ENCODE measurements around the gene LDLR.
"Not testable (repeated sequence)": the region's sequence is repeated elsewhere in the genome, so short reads cannot be mapped to it uniquely, and the experiment has no call there.

The LDLR gene

DNA sequence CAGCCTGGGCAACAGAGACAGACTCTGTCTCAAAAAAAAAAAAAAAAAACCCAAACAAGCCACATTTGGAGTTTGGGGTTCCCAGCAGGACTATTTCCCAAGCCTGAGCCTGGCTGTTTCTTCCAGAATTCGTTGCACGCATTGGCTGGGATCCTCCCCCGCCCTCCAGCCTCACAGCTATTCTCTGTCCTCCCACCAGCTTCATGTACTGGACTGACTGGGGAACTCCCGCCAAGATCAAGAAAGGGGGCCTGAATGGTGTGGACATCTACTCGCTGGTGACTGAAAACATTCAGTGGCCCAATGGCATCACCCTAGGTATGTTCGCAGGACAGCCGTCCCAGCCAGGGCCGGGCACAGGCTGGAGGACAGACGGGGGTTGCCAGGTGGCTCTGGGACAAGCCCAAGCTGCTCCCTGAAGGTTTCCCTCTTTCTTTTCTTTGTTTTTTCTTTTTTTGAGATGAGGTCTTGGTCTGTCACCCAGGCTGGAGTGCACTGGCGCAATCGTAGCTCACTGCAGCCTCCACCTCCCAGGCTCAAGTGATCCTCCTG, 26.7 kb downstream of the LDLR start:
- Histone ChIP-seq H3K27ac (no peak overlapping the region), H3K4me1 (no peaks in the 10 kb centered on the region), H3K27me3 (no peaks in the 10 kb centered on the region), H3K4me3 (no peak overlapping the region), H3K9me3 (no peaks in the 10 kb centered on the region), H3K36me3 (peaks cover 100% of the 10 kb centered on the region), H3K9ac (no peak overlapping the region), H3K4me2 (no peak overlapping the region), H4K20me1 (peaks cover 70% of the 10 kb centered on the region)
- no peak for TF ChIP-seq Cebpa-rat (IDR thresholded peaks at IDR 0.05)

DNA sequence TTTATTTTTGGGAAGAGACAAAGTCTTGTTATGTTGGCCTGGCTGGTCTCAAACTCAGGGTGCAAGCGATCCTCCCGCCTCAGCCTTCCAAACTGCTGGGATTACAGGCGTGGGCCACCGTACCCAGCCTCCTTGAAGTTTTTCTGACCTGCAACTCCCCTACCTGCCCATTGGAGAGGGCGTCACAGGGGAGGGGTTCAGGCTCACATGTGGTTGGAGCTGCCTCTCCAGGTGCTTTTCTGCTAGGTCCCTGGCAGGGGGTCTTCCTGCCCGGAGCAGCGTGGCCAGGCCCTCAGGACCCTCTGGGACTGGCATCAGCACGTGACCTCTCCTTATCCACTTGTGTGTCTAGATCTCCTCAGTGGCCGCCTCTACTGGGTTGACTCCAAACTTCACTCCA, 27.2 kb downstream of the LDLR start:
- H3K4me2 ChIP-seq = no peak overlapping the region
- H4K20me1 ChIP-seq = peaks cover 72% of the 10 kb centered on the region
- no peak overlapping the region for H3K27ac ChIP-seq
- no peaks in the 10 kb centered on the region for H3K4me1 ChIP-seq
- H3K9ac ChIP-seq = no peak overlapping the region
- no peaks in the 10 kb centered on the region for H3K9me3 ChIP-seq
- TF ChIP-seq Cebpa-rat (IDR thresholded peaks at IDR 0.05) = no peak
- no peaks in the 10 kb centered on the region for H3K27me3 ChIP-seq
- H3K4me3 ChIP-seq = no peak overlapping the region
- peaks cover 100% of the 10 kb centered on the region for H3K36me3 ChIP-seq

DNA sequence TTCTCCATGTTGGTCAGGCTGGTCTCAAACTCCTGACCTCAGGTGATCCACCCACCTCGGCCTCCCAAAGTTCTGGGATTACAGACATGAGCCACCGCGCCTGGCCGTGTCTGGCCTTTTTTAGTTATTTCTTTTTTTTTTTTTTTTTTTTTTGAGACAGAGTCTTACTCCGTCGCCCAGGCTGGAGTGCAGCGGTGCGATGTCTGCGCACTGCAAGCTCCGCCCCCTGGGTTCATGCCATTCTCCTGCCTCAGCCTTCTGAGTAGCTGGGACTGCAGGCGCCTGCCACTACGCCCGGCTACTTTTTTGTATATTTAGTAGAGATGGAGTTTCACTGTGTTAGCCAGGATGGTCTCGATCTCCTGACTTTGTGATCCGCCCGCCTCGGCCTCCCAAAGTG, 32.7 kb downstream of the LDLR start:
- Histone ChIP-seq H4K20me1 (peaks cover 72% of the 10 kb centered on the region), H3K36me3 (peaks cover 100% of the 10 kb centered on the region)
- not testable (repeated sequence) for H3K9me3 ChIP-seq, H3K27me3 ChIP-seq, H3K27ac ChIP-seq, H3K4me1 ChIP-seq, H3K4me3 ChIP-seq, H3K4me2 ChIP-seq, H3K9ac ChIP-seq

DNA sequence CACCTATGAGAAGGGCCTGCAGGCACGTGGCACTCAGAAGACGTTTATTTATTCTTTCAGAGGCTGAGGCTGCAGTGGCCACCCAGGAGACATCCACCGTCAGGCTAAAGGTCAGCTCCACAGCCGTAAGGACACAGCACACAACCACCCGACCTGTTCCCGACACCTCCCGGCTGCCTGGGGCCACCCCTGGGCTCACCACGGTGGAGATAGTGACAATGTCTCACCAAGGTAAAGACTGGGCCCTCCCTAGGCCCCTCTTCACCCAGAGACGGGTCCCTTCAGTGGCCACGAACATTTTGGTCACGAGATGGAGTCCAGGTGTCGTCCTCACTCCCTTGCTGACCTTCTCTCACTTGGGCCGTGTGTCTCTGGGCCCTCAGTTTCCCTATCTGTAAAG, 33.9 kb downstream of the LDLR start:
- H3K36me3 ChIP-seq = peaks cover 100% of the 10 kb centered on the region
- no peak overlapping the region for H3K4me2 ChIP-seq
- H3K27ac ChIP-seq = no peak overlapping the region
- TF ChIP-seq Cebpa-rat (IDR thresholded peaks at IDR 0.05) = no peak
- no peak overlapping the region for H3K4me3 ChIP-seq
- H3K9ac ChIP-seq = no peak overlapping the region
- H3K9me3 ChIP-seq = no peaks in the 10 kb centered on the region
- no peaks in the 10 kb centered on the region for H3K27me3 ChIP-seq
- no peaks in the 10 kb centered on the region for H3K4me1 ChIP-seq
- H4K20me1 ChIP-seq = peaks cover 84% of the 10 kb centered on the region

DNA sequence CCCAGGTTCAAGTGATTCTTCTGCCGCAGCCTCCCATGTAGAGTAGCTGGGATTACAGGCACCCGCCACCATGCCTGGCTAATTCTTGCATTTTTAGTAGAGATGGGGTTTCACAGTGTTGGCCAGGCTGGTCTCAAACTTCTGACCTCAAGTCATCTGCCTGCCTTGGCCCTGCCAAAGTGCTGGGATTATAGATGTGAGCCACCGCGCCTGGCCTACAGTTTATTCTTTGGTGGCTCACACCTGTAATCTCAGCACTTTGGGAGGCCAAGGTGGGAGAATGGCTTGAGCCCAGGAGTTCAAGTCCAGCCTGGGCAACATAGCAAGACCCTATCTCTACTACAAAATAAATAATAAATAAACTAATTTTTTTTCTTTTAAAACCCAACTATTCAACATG, 34.9 kb downstream of the LDLR start:
- not testable (repeated sequence) for H3K9ac ChIP-seq, H3K27ac ChIP-seq, H3K27me3 ChIP-seq, H3K4me1 ChIP-seq, H3K9me3 ChIP-seq, H3K4me2 ChIP-seq, H3K4me3 ChIP-seq
- peaks cover 100% of the 10 kb centered on the region for H3K36me3 ChIP-seq
- H4K20me1 ChIP-seq = peaks cover 89% of the 10 kb centered on the region

DNA sequence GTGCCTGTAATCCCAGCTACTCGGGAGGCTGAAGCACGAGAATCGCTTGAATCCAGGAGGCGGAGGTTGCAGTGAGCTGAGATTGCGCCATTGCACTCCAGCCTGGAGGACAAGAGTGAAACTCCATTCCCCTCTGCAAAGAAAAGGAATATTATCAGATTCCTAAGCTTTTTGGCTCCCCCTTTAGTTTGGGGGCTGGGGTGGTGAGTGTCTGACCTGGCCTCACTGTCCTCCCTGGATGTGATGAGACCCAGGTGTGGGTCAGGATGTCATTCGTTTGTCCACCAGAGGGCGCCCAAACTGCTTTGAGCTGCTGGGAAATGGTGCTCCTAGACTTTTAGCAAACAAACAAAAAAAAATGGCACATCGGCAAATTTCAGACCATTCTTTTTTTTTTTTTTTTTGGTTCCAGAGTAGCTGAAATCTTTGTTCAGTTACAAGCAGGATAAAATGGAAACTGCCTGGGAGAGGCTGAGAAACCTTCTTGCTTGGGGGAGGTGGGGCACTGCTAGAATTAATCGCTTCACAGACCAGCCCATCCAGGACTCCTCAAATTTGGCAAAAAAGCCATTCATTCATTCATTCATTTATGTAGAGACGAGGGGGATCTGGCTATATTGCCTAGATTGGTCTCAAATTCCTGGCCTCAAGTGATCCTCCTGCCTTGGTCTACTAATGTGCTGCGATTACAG, 36.9 kb downstream of the LDLR start:
- H3K27me3 ChIP-seq = no peaks in the 10 kb centered on the region
- H3K4me2 ChIP-seq = no peak overlapping the region
- H3K27ac ChIP-seq = no peak overlapping the region
- H3K4me1 ChIP-seq = peaks cover 17% of the 10 kb centered on the region
- H4K20me1 ChIP-seq = peaks cover 89% of the 10 kb centered on the region
- no peak overlapping the region for H3K9ac ChIP-seq
- peaks cover 100% of the 10 kb centered on the region for H3K36me3 ChIP-seq
- no peaks in the 10 kb centered on the region for H3K9me3 ChIP-seq
- no peak overlapping the region for H3K4me3 ChIP-seq
- TF ChIP-seq Cebpa-rat (IDR thresholded peaks at IDR 0.05) = no peak

DNA sequence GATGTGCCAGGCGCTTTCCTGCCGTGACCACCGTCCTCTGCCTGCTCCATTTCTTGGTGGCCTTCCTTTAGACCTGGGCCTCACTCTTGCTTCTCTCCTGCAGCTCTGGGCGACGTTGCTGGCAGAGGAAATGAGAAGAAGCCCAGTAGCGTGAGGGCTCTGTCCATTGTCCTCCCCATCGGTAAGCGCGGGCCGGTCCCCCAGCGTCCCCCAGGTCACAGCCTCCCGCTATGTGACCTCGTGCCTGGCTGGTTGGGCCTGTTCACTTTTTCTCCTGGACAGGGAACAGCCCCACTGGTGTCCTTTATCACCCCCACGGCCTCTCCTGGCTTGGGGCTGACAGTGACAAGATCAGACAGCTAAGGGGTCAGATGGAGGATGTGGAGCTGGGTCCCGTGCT, 38.6 kb downstream of the LDLR start:
- H3K4me1 ChIP-seq = peaks cover 32% of the 10 kb centered on the region
- H3K36me3 ChIP-seq = peaks cover 100% of the 10 kb centered on the region
- no peaks in the 10 kb centered on the region for H3K27me3 ChIP-seq
- H3K27ac ChIP-seq = no peak overlapping the region
- H4K20me1 ChIP-seq = peaks cover 96% of the 10 kb centered on the region
- no peak overlapping the region for H3K4me2 ChIP-seq
- H3K9me3 ChIP-seq = no peaks in the 10 kb centered on the region
- TF ChIP-seq Cebpa-rat (IDR thresholded peaks at IDR 0.05) = no peak
- no peak overlapping the region for H3K4me3 ChIP-seq
- H3K9ac ChIP-seq = no peak overlapping the region

DNA sequence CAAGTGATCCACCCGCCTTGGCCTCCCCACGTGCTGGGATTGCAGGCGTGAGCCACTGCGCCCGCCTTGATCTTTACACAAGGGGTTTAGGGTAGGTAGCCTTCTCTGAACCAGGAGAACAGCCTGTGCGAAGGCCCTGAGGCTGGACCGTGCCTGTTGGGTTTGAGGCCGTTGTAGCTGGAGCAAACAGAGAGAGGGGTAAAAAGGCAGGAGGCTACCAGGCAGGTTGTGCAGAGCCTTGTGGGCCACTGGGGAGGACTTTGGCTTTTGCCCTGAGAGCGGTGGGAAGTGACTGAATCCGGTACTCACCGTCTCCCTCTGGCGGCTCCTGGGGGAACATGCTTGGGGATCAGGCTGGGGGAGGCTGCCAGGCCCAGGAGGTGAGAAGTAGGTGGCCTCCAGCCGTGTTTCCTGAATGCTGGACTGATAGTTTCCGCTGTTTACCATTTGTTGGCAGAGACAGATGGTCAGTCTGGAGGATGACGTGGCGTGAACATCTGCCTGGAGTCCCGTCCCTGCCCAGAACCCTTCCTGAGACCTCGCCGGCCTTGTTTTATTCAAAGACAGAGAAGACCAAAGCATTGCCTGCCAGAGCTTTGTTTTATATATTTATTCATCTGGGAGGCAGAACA, 41.7 kb downstream of the LDLR start:
- H4K20me1 ChIP-seq = peaks cover 79% of the 10 kb centered on the region
- no peak overlapping the region for H3K4me3 ChIP-seq
- peaks cover 86% of the 10 kb centered on the region for H3K36me3 ChIP-seq
- H3K4me1 ChIP-seq = peaks cover 45% of the 10 kb centered on the region
- no peak for TF ChIP-seq Cebpa-rat (IDR thresholded peaks at IDR 0.05)
- no peak overlapping the region for H3K9ac ChIP-seq
- H3K4me2 ChIP-seq = peak overlapping the region; percentile 41
- H3K27me3 ChIP-seq = no peaks in the 10 kb centered on the region
- H3K27ac ChIP-seq = no peak overlapping the region
- H3K9me3 ChIP-seq = 0 out of 2 replicates have a peak, but pooled peaks cover 3% of the 10 kb centered on the region

DNA sequence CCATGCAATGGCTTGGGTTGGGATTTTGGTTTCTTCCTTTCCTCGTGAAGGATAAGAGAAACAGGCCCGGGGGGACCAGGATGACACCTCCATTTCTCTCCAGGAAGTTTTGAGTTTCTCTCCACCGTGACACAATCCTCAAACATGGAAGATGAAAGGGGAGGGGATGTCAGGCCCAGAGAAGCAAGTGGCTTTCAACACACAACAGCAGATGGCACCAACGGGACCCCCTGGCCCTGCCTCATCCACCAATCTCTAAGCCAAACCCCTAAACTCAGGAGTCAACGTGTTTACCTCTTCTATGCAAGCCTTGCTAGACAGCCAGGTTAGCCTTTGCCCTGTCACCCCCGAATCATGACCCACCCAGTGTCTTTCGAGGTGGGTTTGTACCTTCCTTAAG, 42.2 kb downstream of the LDLR start:
- Histone ChIP-seq H3K27ac (no peak overlapping the region), H3K36me3 (peaks cover 80% of the 10 kb centered on the region)

DNA sequence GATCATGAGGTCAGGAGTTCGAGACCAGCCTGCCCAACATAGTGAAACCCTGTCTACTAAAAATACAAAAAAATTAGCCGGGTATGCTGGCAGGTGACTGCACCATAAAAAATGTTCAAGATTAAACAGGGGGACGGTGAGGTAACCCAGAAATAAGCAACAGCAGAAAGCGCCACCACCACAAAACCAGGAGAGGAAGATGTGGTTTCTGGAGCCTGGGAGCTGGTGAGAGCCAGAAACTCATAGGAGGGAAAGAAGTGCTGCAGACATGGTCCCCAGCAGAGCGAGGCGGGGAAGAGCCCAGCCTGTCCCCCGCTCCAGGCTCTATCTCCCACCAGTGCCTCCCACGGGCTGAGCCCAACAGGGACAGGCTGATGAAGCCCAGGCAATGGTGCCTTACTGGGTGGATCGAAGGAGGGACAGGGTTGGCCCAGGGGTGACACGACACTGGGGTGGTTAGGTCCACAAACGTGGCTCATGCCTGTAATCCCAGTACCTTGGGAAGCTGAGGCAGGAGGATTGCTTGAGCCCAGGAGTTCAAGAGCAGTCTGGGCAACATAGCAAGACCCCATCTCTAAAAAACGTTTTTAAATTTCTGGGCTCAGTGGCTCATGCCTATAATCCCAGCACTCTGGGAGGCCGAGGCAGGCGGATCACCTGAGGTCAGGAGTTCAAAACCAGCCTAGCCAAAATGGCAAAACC, 47.3 kb downstream of the LDLR start:
- no peak overlapping the region for H3K9ac ChIP-seq
- H4K20me1 ChIP-seq = peaks cover 25% of the 10 kb centered on the region
- H3K9me3 ChIP-seq = peaks cover 3% of the 10 kb centered on the region; the same call in 1 of the 2 replicates
- H3K27me3 ChIP-seq = no peaks in the 10 kb centered on the region
- TF ChIP-seq Cebpa-rat (IDR thresholded peaks at IDR 0.05) = no peak
- H3K36me3 ChIP-seq = peaks cover 29% of the 10 kb centered on the region
- peaks cover 80% of the 10 kb centered on the region for H3K4me1 ChIP-seq
- H3K27ac ChIP-seq = no peak overlapping the region
- peak overlapping the region; percentile 12 for H3K4me2 ChIP-seq
- no peak overlapping the region for H3K4me3 ChIP-seq

More for the DNA sequence above, 42.2 kb downstream of the LDLR start:
- Histone ChIP-seq H3K4me1 (peaks cover 50% of the 10 kb centered on the region), H3K27me3 (no peaks in the 10 kb centered on the region), H3K4me2 (no peak overlapping the region), H3K9ac (no peak overlapping the region), H3K4me3 (no peak overlapping the region), H4K20me1 (peaks cover 74% of the 10 kb centered on the region), H3K9me3 (peaks cover 3% of the 10 kb centered on the region; the same call in 1 of the 2 replicates)
- no peak for TF ChIP-seq Cebpa-rat (IDR thresholded peaks at IDR 0.05)

All from BLaER1 (cell line).